ENCODE data around the gene PIM2. TPM values are rescaled to one million over a fixed set of nuclear protein-coding genes. Genes with fewer than 3 reads are reported as not detected.

PIM2 gene
- total and polyA plus RNA-seq, 9 of the 15 experiments (the other 6 are each of a cell fraction or from before 2014, with no cell fraction given) = 67.6 to 191 (median 108) TPM

DNA sequence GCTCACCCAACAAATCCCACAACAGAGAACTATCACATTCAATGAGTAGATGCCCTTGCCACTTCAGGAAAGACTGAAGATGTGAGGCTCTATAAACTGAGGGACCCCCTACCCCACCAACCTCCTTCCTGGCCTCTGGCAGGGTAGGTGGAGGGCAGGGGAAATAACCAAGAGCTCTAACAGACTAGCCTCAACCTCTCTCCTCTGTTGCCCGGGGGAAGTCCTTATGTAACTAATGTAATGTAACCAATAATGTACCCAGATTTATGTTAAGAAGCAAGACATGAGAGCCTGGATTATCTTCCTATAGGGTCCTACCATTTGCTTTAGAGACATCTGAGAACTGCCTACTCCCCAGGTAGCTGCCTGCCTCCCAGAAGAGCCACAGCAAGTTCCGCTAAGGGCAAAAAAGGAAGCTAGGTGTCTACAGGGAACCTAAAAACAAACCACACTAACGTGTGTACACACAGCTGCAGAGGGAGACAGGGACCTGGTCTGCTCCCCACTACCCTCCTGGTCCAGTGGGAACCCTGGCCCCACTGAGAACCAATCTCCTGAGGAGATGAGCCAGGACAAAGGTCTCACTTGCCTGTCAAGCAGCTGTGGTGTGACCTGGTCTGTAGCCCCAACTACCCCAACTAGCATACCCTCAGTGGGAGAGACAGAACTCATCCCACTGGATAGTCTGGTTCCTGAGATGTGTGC lies 20.9 kb upstream of the PIM2 start:
- POLR2A ChIA-PET = interaction anchor here (0.6 to 1.2 kb wide), 4 partner anchors 18 to 173 kb away, joined by 3 to 11 read pairs (median 3); partner anchors contain the start of genes OTUD5, PQBP1 and TIMM17B
- DNase-seq (ENCODE audit: extremely low read depth in 1 of 4, low spot score in 3 of 4) (no peak), FAIRE-seq (no peak), ATAC-seq (no peak)
- 46% methylated on average over 3 of the region's 3 CpGs for WGBS (ENCODE audit: insufficient coverage, low coverage, missing lambda C conversion rate)
- H3K36me3 ChIP-seq (ENCODE audit: control insufficient read depth, insufficient read depth, low read length) = peaks cover 67% of the 10 kb centered on the region
- H3K9me3 ChIP-seq (replicated peaks; ENCODE audit: control insufficient read depth, insufficient read depth, low read depth, low read length) = no peaks in the 10 kb centered on the region
- 0 out of 2 replicates have a peak, but pooled peaks have one; percentile 28 for TF ChIP-seq NFRKB (IDR thresholded peaks at IDR 0.05; ENCODE audit: low read depth)
- TF ChIP-seq, protein P1, sequence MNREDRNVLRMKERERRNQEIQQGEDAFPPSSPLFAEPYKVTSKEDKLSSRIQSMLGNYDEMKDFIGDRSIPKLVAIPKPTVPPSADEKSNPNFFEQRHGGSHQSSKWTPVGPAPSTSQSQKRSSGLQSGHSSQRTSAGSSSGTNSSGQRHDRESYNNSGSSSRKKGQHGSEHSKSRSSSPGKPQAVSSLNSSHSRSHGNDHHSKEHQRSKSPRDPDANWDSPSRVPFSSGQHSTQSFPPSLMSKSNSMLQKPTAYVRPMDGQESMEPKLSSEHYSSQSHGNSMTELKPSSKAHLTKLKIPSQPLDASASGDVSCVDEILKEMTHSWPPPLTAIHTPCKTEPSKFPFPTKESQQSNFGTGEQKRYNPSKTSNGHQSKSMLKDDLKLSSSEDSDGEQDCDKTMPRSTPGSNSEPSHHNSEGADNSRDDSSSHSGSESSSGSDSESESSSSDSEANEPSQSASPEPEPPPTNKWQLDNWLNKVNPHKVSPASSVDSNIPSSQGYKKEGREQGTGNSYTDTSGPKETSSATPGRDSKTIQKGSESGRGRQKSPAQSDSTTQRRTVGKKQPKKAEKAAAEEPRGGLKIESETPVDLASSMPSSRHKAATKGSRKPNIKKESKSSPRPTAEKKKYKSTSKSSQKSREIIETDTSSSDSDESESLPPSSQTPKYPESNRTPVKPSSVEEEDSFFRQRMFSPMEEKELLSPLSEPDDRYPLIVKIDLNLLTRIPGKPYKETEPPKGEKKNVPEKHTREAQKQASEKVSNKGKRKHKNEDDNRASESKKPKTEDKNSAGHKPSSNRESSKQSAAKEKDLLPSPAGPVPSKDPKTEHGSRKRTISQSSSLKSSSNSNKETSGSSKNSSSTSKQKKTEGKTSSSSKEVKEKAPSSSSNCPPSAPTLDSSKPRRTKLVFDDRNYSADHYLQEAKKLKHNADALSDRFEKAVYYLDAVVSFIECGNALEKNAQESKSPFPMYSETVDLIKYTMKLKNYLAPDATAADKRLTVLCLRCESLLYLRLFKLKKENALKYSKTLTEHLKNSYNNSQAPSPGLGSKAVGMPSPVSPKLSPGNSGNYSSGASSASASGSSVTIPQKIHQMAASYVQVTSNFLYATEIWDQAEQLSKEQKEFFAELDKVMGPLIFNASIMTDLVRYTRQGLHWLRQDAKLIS (CRISPR knock-in tag; IDR thresholded peaks at IDR 0.05) = 0 out of 2 replicates have a peak, but pooled peaks have one; percentile 24
- TF ChIP-seq, protein P2, sequence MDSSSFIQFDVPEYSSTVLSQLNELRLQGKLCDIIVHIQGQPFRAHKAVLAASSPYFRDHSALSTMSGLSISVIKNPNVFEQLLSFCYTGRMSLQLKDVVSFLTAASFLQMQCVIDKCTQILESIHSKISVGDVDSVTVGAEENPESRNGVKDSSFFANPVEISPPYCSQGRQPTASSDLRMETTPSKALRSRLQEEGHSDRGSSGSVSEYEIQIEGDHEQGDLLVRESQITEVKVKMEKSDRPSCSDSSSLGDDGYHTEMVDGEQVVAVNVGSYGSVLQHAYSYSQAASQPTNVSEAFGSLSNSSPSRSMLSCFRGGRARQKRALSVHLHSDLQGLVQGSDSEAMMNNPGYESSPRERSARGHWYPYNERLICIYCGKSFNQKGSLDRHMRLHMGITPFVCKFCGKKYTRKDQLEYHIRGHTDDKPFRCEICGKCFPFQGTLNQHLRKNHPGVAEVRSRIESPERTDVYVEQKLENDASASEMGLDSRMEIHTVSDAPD (CRISPR knock-in tag; IDR thresholded peaks at IDR 0.05) = no peak
- CTCF ChIA-PET (ENCODE audit: low intra/inter-chr PET ratio) = no interaction called here
- no peak overlapping the region for H3K4me3 ChIP-seq
- H3K4me2 ChIP-seq (ENCODE audit: insufficient read depth, low read length) = peak overlapping the region; percentile 30
- no peaks in the 10 kb centered on the region for H3K27me3 ChIP-seq (ENCODE audit: control insufficient read depth in 2 of 2, insufficient read depth in 2 of 2, low read length in 2 of 2)
- in situ Hi-C loops (cut with MboI) (no loop called here), intact Hi-C loops (cut with micrococcal nuclease) (loop anchor here (5.0 kb wide), 1 partner anchor 137 kb away; the partner anchor contains the start of gene HDAC6)
- H3K79me2 ChIP-seq (ENCODE audit: control insufficient read depth, insufficient read depth, low read length) = peaks cover 96% of the 10 kb centered on the region
- peak overlapping the region; percentile 60 to 65; a peak in 3 of 4 replicates for H3K9ac ChIP-seq (ENCODE audit: insufficient read depth in 1 of 2, low read depth in 2 of 2, low read length in 2 of 2)
- H3K4me1 ChIP-seq (replicated peaks in 1 of 2; ENCODE audit: control insufficient read depth in 2 of 2, insufficient read depth in 2 of 2, low read length in 2 of 2) = peaks cover 65 to 84% of the 10 kb centered on the region in 2 experiments
- H4K20me1 ChIP-seq (replicated peaks; ENCODE audit: control insufficient read depth, insufficient read depth, low read length) = no peaks in the 10 kb centered on the region
- BruUV-seq (replicated peaks) = no TSS peak
- H3K27ac ChIP-seq (ENCODE audit: extremely low read depth, low read depth, low read length) = peak overlapping the region; percentile 91
- no peak overlapping the region for H2AFZ ChIP-seq (ENCODE audit: low read depth, low read length)
- no peaks in the 10 kb centered on the region for H3K9me1 ChIP-seq (ENCODE audit: control insufficient read depth, insufficient read depth, low read length)

All from K562 (cell line).